NK-92 treated with Interleukin-12 subunit alpha and Interleukin-12 subunit beta, amount 100 ng/mL, for 24 hours (cell line): ENCODE results near the gene APBA2.

Experiments used
- DNase-seq: peaks from one replicate; lab custom pipeline; 2025; lab: John Stamatoyannopoulos, UW

The APBA2 gene

DNA sequence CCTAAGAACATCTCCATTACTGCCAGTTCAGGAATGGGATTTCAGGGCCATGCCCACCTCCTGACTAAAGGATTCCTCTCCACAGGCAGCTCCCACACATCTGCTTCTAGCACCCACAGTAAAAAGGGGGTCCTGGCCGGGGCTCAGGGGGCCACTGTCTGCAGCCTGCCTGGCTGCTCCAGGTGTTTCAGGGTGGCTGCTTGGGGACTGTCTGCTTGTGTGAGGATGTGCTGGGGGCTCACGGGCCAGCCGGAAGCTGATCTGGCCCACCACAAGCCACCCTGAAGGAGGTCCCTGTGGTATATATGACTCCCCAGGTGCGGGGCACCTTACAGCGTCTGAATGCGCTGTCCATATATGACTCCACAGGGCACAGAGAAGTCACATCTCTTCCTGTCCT, 248.5 kb downstream of the APBA2 start:
- DNase-seq = no peak

- no peak for DNase-seq
Observed at GRCh38 chr15:29134641-29135308, 249.0 kb downstream of the APBA2 start.

DNA sequence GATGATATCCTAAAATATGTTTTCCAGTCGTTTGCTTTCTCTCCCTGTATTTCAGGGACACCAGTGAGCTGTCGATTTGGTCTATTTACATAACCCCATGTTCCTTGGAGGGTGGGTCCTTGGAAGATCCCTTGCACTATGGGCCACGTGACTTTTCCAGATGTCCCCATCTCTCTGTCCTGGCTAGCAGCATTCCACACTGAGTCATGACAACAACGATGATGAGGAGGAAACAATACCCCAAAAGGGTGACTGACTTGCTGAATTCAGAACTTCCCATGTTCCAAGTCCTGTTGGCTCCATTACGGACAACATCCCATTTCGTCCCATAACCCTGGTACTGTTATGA, 249.5 kb downstream of the APBA2 start:
- DNase-seq = no peak

DNA sequence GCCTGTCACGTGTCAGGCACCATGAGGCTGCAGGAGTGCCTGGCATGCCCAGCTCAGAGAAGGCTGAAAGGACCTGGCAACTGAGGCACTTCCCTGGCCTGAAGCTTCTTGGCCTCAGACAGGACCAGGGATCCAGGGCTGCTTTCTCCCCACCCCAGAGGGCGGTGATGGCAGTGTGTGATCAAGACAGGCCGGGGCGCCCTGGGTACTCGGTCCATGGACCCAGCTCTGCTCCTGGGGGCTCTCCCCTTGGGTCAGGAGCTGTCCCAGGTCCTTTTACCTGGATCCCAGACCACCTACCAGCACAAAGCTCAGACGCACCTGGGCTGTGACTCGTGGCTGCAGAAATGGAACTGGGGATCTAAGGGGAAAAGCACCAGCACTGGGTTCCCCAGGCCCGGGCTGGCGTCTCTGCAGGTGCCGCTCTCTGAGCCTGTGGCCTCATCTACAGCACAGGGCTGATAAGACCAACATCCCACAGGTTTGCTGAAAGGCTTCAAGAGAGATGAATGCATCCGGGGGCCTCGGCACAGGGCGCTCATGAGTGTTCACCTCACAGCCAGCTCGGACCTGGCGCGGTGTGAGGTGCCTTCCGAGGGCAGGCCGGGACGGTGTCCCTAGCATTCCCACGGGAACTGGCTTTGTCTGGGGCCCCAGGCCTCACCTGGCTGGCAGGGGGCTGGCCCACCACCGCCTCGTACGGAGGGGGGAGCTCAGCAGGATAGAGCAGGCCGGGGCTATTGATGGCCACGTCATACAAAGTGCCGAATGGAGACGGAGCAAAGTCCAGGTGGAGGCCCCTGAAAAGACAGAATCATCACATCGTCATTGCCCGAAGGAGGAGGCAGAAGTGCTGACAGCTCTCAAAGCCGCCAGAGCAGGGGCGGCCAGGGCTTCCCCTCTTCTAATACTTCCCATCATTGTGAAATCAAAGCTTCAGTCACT, 250.2 kb downstream of the APBA2 start:
- no peak for DNase-seq

- DNase-seq = no peak
Observed at GRCh38 chr15:29138260-29138659, 252.5 kb downstream of the APBA2 start.

GRCh38 chr15:29139072-29139471, 253.3 kb downstream of the APBA2 start:
- no peak for DNase-seq

DNA sequence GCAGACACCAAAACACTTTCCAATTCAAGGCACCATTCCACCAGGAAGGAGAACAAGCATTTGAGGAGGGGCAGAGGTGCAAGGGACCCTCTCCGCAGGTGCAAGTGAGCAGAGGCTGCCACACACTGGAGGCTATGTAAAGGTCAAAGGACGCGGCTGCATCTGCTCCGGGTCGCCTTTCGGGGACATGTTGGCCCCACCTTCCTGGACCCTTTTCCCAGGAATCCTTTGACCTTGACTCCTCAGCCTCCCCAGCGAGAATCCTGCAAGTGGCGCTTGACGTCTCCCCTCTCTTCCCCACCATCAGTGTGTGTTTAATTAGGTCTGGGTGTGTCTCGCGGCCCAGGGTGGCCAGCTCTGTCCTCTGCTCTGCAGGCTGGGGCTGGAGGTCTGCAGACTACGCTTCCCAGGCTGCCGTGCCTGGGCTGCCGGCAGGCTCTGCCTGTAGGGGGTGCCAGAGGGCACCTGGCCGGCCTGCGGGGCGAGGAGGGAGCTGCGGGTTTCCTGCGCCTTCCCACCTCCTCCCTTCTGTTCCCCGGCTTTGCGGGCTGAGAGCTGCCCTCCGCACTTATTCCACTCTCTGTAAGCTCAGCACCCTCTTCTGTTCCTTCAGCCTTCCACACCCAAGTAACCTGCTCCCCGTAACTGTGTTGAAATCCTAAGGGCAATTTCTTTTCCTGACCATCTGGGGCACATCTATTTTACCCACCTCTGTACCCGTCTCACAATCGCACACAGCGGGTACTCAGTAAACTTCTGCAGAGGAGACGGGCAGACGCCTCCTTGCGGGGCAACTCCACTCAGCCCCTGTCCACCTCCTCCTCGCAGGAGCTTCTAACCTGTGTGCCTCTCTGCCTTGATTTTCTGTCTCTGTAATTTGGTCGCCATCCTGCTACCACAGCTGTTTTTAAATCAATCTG, 254.0 kb downstream of the APBA2 start:
- no peak for DNase-seq

GRCh38 chr15:29140475-29141307, 254.9 kb downstream of the APBA2 start:
- DNase-seq = no peak

- no peak for DNase-seq
Observed at GRCh38 chr15:29141308-29142128, 255.7 kb downstream of the APBA2 start.

GRCh38 chr15:29142129-29142747, 256.5 kb downstream of the APBA2 start:
- DNase-seq = no peak

DNA sequence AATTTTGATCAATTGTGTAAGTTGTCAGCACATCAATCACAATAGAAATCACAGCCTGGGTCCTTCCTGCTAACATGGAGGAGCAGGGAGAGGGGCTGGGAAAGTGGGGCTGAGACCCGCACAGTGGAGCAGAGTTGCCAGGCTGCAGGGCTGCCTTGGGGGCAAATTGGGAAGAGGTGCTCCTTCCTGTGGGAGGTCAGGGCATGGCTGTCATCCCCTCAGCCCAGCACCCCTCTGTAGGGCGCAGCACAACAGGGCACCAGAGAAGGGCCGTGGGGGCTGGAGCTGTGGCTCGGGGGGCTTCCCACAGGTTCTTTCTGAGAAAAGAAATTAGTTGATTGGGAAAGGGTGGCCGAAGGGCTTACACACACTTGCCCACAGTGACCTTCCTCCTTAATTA, 257.5 kb downstream of the APBA2 start:
- DNase-seq = no peak

DNA sequence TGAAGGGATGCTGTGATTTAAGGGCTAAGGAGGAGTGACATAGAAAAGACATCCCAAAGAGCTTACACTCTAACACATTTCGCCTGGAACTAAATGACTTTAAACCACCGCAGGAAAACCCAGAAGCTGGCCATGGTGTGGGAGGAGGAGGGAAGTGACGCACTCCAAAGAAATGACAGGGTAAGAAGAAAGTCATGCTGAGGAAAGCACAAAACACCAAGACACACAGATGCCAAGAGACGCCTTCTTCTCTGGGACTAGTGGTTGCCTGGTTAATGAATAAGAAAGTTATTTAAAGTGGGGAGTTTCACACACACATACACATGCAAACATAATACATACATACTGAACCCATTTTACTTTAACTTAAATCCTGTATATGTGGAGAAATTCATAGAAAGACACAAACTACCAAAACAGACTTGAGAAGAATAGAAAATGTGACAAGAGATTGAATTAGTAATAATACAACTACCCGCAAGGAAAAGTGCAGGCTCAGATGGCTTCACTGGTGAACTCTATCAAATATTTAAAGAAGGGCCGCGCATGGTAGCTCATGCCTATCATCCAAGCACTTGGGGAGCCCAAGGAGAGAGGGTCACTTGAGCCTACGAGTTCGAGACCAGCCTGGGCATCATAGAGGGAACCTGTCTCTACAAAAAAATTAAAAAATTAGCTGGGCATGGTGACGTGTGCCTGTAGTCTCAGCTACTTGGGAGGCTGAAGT, 258.3 kb downstream of the APBA2 start:
- no peak for DNase-seq

DNA sequence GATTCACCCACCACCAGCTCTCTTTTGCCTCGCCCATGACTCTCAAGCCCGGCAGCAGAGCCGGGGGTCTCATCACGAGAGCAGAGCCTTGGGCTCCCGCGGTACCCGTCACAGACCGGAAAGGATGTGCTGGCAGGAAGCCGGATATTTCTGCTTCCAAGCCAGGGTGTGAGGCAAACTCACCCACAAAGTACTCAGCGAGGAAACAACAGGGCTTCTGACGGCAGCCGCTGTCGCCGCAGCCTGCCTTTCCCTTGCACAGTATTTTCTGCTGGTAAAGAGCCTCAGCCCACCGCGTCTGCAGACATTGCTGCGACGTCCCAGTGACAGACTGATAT, 263.9 kb downstream of the APBA2 start:
- DNase-seq = no peak

DNA sequence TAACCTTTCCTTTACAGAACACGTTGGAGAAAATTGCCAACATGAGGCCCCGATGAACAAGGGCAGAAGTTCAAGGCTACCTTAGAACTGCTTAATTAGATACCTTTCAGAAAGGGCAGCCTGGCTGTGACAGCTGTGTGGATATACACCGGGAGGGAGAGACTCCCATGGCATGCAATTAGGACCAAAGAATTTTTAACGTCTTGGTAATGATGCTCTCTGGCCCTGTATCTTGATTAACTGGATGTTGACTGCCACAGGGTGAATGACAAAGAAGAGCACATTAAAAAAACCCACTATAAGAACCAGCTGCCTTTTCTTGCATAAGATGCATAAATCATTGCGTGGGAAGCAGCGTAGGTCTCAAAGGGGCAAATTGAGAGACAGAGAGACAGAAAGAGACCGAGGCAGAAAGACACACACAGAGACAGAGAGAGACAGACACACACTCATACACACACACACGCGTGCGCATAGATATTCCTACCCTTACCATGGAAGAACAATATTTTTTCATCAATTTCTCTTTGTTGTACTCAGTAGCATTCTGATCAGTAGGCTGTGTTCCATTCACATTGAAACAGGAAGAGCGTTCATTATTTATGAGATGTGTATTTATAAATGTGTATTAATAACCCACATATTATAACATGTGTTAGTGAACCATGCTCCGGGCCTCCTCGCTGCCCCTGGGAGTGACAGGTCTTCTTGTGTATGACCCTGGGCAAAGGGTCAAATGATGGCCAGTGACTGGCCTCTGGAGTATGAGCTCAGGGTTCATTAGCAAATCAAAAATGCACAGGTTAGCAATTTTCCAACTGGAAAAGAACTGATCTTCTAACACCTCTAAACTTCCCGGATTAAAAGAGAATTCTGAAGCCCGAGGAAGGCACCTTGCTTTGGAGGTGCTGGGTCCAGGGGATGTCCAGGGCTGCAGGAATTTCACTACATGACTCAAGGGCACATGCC, 265.0 kb downstream of the APBA2 start:
- no peak for DNase-seq

DNA sequence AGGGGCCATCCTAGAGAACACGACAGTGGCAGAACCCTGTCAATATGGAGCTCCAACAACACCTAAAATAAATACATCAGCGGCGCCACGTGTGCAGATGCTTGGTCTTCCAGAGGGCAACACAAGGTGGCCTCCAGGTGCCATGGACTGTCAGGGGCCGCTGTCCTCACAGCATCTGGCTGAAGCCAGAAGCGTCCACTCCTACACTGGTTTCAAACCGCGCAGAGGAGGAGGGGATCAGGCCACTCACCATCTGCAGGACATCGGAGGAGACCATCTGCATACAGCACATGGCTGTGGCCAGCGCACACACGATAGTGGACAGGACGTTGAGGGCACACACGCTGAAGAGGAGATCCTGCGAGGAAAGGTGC, 265.7 kb downstream of the APBA2 start:
- DNase-seq = no peak

GRCh38 chr15:29156521-29156920, 270.7 kb downstream of the APBA2 start:
- DNase-seq = no peak

DNA sequence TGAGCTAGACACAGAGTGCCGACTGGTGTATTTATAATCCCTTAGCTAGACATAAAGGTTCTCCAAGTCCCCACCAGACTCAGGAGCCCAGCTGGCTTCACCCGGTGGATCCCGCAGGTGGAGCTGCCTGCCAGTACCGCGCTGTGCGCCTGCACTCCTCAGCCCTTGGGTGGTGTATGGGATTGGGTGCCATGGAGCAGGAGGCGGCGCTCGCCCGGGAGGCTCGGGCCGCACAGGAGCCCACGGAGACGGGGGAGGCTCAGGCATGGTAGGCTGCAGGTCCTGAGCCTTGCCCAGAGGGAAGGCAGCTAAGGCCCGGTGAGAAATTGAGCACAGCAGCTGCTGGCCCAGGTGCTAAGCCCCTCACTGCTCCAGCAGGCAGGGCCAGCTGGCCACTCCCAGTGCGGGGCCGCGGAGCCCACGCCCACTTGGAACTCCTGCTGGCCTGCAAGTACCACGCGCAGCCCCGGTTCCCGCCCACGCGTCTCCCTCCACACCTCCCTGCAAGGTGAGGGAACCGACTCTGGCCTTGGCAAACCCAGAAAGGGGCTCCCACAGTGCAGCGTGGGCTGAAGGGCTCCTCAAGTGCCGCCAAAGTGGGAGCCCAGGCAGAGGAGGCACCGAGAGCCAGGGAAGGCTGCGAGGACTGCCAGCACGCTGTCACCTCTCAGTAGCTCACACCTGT, 274.1 kb downstream of the APBA2 start:
- DNase-seq = no peak

GRCh38 chr15:29162411-29162810, 276.6 kb downstream of the APBA2 start:
- DNase-seq = no peak
